Measurements from ENCODE around the gene SF3A2. TPM values are rescaled to one million over a fixed set of nuclear protein-coding genes. Genes with fewer than 3 reads are reported as not detected.

The SF3A2 gene
- total RNA-seq, 1 experiment from 2014 or later = 184 TPM

DNA sequence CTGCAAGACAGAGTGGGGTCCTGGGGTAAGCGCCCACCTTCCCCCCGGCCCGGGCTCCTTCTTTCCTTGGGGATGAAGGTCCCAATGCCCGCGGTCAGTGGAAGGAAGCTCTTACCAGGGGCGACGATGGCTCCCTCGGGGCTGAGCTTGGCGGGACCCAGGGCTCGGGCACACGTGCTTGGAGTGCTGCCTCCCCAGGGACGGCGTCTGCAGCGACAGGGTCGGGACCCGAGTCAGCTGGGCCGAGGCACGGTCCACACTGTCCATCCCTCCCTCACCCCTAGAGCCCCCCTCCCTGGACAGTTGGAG is 16.1 kb downstream of the SF3A2 start:
- no peak for ATAC-seq
- peaks cover 35% of the 10 kb centered on the region for H3K27me3 Mint-ChIP-seq (ENCODE audit: low read depth)
- no peaks in the 10 kb centered on the region for H3K9me3 Mint-ChIP-seq
- ChIA-PET CTCF (interaction anchor here (0.8 to 6.2 kb wide), 17 partner anchors 9 to 307 kb away, joined by 3 to 65 read pairs (median 5); partner anchors contain the start of genes AP3D1 and LINGO3), POLR2A (interaction anchor here (1.0 to 1.3 kb wide), 2 partner anchors 13 to 22 kb away, joined by 3 to 4 read pairs; no protein-coding TSS in a partner anchor)
- H3K27ac Mint-ChIP-seq = no peak overlapping the region
- TF ChIP-seq ZNF423 (CRISPR knock-in tag; IDR thresholded peaks at IDR 0.05) = no peak
- TF ChIP-seq RELA (CRISPR knock-in tag; IDR thresholded peaks at IDR 0.05; ENCODE audit: borderline replicate concordance) = no peak
- TF ChIP-seq, protein P1, sequence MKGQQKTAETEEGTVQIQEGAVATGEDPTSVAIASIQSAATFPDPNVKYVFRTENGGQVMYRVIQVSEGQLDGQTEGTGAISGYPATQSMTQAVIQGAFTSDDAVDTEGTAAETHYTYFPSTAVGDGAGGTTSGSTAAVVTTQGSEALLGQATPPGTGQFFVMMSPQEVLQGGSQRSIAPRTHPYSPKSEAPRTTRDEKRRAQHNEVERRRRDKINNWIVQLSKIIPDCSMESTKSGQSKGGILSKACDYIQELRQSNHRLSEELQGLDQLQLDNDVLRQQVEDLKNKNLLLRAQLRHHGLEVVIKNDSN (CRISPR knock-in tag; IDR thresholded peaks at IDR 0.05) = no peak
- TF ChIP-seq TEAD1 (CRISPR knock-in tag; IDR thresholded peaks at IDR 0.05) = no peak
- TF ChIP-seq ESRRA (CRISPR knock-in tag; IDR thresholded peaks at IDR 0.05; ENCODE audit: borderline replicate concordance) = no peak
- TF ChIP-seq KAT7 (CRISPR knock-in tag; IDR thresholded peaks at IDR 0.05; ENCODE audit: borderline replicate concordance) = no peak
- TF ChIP-seq, protein P2, sequence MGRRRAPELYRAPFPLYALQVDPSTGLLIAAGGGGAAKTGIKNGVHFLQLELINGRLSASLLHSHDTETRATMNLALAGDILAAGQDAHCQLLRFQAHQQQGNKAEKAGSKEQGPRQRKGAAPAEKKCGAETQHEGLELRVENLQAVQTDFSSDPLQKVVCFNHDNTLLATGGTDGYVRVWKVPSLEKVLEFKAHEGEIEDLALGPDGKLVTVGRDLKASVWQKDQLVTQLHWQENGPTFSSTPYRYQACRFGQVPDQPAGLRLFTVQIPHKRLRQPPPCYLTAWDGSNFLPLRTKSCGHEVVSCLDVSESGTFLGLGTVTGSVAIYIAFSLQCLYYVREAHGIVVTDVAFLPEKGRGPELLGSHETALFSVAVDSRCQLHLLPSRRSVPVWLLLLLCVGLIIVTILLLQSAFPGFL (CRISPR knock-in tag; IDR thresholded peaks at IDR 0.05; ENCODE audit: borderline replicate concordance) = 0 out of 2 replicates have a peak, but pooled peaks have one; percentile 58
- H3K4me3 Mint-ChIP-seq = peak overlapping the region; percentile 61
- peak; percentile 39 for DNase-seq (ENCODE audit: low spot score)
- no peaks in the 10 kb centered on the region for H3K36me3 Mint-ChIP-seq
- peaks cover 3% of the 10 kb centered on the region; the same call in 1 of the 2 replicates for H3K4me1 Mint-ChIP-seq

DNA sequence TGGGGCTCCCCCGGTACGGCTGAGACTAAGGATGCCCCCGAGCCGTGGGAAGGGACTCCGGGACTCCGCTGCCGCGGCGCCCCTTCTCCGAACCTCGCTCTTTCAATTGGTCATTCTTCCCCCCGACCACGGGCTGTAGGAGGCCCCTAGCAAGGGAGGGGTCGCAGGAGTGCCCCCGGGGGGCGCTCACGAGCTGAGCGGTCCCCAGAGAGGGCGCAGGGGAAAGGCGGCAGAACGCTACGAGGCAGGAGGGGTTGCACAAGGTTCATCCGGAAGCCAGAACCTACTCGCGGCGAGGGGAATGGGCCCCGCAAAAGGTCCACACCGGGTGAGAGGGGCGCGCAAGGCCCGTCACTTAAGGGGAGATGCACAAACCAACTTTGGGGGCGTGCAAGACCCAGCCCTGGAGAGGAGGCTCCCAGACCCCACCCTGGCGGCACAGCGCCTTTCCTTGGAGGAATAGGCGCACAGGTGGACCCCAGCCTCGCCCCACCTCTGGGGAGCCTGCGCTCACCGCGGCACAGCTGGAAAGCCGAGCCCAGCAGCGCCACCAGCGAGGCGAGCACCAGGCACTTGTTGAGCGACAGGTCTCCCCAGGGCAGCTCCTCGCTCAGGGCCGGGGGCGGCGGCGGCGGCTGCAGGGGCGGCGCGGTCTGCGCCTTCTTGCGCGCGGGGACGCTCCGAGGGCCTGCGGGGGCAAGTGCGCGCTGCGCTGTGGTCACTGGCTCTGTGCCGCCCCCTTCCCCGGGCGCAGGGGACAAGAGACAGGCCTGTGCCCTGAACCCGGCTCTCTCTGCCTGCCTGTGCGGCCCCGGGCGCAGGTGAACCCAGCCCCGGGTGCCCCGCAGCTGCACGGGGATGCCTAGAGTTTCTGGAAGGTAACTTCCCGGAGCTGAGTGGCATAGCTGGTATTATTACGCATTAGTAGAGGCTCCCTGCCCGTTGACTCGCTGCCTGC is 16.8 kb downstream of the SF3A2 start:
- ATAC-seq (peak; percentile 38), DNase-seq (ENCODE audit: low spot score) (peak; percentile 72)
- no peak overlapping the region for H3K27ac Mint-ChIP-seq
- CTCF ChIA-PET = interaction anchor here (0.6 to 6.2 kb wide), 30 partner anchors 8 to 308 kb away, joined by 3 to 65 read pairs (median 5); partner anchors contain the start of genes AP3D1, GADD45B, LINGO3 and PLEKHJ1
- H3K4me1 Mint-ChIP-seq = peaks cover 3% of the 10 kb centered on the region; the same call in 1 of the 2 replicates
- H3K9me3 Mint-ChIP-seq = no peaks in the 10 kb centered on the region
- H3K36me3 Mint-ChIP-seq = no peaks in the 10 kb centered on the region
- POLR2A ChIA-PET = interaction anchor here (0.6 to 1.5 kb wide), 4 partner anchors 10 to 63 kb away, joined by 3 to 4 read pairs (median 4); no protein-coding TSS in a partner anchor
- H3K4me3 Mint-ChIP-seq = peak overlapping the region; percentile 69
- H3K27me3 Mint-ChIP-seq (ENCODE audit: low read depth) = peaks cover 36% of the 10 kb centered on the region
- TF ChIP-seq, protein P3, sequence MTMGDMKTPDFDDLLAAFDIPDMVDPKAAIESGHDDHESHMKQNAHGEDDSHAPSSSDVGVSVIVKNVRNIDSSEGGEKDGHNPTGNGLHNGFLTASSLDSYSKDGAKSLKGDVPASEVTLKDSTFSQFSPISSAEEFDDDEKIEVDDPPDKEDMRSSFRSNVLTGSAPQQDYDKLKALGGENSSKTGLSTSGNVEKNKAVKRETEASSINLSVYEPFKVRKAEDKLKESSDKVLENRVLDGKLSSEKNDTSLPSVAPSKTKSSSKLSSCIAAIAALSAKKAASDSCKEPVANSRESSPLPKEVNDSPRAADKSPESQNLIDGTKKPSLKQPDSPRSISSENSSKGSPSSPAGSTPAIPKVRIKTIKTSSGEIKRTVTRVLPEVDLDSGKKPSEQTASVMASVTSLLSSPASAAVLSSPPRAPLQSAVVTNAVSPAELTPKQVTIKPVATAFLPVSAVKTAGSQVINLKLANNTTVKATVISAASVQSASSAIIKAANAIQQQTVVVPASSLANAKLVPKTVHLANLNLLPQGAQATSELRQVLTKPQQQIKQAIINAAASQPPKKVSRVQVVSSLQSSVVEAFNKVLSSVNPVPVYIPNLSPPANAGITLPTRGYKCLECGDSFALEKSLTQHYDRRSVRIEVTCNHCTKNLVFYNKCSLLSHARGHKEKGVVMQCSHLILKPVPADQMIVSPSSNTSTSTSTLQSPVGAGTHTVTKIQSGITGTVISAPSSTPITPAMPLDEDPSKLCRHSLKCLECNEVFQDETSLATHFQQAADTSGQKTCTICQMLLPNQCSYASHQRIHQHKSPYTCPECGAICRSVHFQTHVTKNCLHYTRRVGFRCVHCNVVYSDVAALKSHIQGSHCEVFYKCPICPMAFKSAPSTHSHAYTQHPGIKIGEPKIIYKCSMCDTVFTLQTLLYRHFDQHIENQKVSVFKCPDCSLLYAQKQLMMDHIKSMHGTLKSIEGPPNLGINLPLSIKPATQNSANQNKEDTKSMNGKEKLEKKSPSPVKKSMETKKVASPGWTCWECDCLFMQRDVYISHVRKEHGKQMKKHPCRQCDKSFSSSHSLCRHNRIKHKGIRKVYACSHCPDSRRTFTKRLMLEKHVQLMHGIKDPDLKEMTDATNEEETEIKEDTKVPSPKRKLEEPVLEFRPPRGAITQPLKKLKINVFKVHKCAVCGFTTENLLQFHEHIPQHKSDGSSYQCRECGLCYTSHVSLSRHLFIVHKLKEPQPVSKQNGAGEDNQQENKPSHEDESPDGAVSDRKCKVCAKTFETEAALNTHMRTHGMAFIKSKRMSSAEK (CRISPR knock-in tag; IDR thresholded peaks at IDR 0.05; ENCODE audit: borderline replicate concordance) = no peak
- TF ChIP-seq, protein P1 (CRISPR knock-in tag; IDR thresholded peaks at IDR 0.05) = no peak
- TF ChIP-seq, protein P4, sequence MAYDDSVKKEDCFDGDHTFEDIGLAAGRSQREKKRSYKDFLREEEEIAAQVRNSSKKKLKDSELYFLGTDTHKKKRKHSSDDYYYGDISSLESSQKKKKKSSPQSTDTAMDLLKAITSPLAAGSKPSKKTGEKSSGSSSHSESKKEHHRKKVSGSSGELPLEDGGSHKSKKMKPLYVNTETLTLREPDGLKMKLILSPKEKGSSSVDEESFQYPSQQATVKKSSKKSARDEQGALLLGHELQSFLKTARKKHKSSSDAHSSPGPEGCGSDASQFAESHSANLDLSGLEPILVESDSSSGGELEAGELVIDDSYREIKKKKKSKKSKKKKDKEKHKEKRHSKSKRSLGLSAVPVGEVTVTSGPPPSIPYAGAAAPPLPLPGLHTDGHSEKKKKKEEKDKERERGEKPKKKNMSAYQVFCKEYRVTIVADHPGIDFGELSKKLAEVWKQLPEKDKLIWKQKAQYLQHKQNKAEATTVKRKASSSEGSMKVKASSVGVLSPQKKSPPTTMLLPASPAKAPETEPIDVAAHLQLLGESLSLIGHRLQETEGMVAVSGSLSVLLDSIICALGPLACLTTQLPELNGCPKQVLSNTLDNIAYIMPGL (CRISPR knock-in tag; IDR thresholded peaks at IDR 0.05) = peak; percentile 91
- TF ChIP-seq, protein P5, sequence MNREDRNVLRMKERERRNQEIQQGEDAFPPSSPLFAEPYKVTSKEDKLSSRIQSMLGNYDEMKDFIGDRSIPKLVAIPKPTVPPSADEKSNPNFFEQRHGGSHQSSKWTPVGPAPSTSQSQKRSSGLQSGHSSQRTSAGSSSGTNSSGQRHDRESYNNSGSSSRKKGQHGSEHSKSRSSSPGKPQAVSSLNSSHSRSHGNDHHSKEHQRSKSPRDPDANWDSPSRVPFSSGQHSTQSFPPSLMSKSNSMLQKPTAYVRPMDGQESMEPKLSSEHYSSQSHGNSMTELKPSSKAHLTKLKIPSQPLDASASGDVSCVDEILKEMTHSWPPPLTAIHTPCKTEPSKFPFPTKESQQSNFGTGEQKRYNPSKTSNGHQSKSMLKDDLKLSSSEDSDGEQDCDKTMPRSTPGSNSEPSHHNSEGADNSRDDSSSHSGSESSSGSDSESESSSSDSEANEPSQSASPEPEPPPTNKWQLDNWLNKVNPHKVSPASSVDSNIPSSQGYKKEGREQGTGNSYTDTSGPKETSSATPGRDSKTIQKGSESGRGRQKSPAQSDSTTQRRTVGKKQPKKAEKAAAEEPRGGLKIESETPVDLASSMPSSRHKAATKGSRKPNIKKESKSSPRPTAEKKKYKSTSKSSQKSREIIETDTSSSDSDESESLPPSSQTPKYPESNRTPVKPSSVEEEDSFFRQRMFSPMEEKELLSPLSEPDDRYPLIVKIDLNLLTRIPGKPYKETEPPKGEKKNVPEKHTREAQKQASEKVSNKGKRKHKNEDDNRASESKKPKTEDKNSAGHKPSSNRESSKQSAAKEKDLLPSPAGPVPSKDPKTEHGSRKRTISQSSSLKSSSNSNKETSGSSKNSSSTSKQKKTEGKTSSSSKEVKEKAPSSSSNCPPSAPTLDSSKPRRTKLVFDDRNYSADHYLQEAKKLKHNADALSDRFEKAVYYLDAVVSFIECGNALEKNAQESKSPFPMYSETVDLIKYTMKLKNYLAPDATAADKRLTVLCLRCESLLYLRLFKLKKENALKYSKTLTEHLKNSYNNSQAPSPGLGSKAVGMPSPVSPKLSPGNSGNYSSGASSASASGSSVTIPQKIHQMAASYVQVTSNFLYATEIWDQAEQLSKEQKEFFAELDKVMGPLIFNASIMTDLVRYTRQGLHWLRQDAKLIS (CRISPR knock-in tag; IDR thresholded peaks at IDR 0.05; ENCODE audit: borderline replicate concordance) = no peak
- TF ChIP-seq MYBL2 (CRISPR knock-in tag; IDR thresholded peaks at IDR 0.05) (no peak), JUN (CRISPR knock-in tag; IDR thresholded peaks at IDR 0.05) (no peak), GABPB1 (CRISPR knock-in tag; IDR thresholded peaks at IDR 0.05) (peak; percentile 27; the same call in 1 of the 2 replicates)
- TF ChIP-seq, protein P6, sequence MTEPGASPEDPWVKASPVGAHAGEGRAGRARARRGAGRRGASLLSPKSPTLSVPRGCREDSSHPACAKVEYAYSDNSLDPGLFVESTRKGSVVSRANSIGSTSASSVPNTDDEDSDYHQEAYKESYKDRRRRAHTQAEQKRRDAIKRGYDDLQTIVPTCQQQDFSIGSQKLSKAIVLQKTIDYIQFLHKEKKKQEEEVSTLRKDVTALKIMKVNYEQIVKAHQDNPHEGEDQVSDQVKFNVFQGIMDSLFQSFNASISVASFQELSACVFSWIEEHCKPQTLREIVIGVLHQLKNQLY (CRISPR knock-in tag; IDR thresholded peaks at IDR 0.05) = no peak
